GM12892 (cell line): ENCODE measurements around the gene ADAMTS8.

Experiments used
- POLR2A ChIP-seq: IDR thresholded peaks from 2 replicates; pipeline ENCODE4 v1.6.1; 2011; ENCODE audit warnings: low read depth, low read length, control low read depth
- POLR2AphosphoS5 ChIP-seq: IDR thresholded peaks from 2 replicates; pipeline ENCODE4 v1.6.1; 2011; ENCODE audit warnings: low read depth, low read length, control low read depth
- TAF1 ChIP-seq: IDR thresholded peaks from 2 replicates; pipeline ENCODE4 v1.6.1; 2011; ENCODE audit warnings: low read depth, mild to moderate bottlenecking, control low read depth, low read length, borderline replicate concordance

- TF ChIP-seq POLR2A (no peak), TAF1 (no peak), POLR2AphosphoS5 (no peak)
These were observed 59.2 kb downstream of the ADAMTS8 start for GRCh38 chr11:130369141-130369691.
